Activated T-cell treated with anti-CD3 and anti-CD28 coated beads, Interleukin-2, amount 50 U/mL, for 72 hours (primary cell): ENCODE results near the gene MRPS10. TPM values are rescaled to one million over a fixed set of nuclear protein-coding genes. Genes with fewer than 3 reads are reported as not detected.

Experiments
- ATAC-seq, 2 donors: fragments of 150-1000 bp; cut with Tn5 transposase; replicated peaks in 1 of 2; 2 replicates each; pipeline ENCODE4 v1.10.0; 2021; ENCODE audit warnings: moderate library complexity in 2 of 2, mild to moderate bottlenecking in 1 of 2
- DNase-seq, 2 donors: peaks; one replicate each; pipeline ENCODE4 v3.0.0; 2021 to 2022; ENCODE audit warnings: mixed read lengths in 1 of 2
- H3K27ac Mint-ChIP-seq: one replicate; pipeline ENCODE4 v1.8.0; 2022; ENCODE audit warnings: mild to moderate bottlenecking, moderate library complexity, mixed read lengths
- H3K27me3 Mint-ChIP-seq: one replicate; pipeline ENCODE4 v1.8.0; 2022; ENCODE audit warnings: low read depth, mixed read lengths
- H3K36me3 Mint-ChIP-seq, 2 donors: one replicate each; pipeline ENCODE4 v1.8.0; 2022; ENCODE audit warnings: mixed read lengths in 2 of 2, mild to moderate bottlenecking in 1 of 2; ENCODE audit not compliant: insufficient read depth in 2 of 2
- H3K4me1 Mint-ChIP-seq: one replicate; pipeline ENCODE4 v1.8.0; 2022; ENCODE audit warnings: low read depth, mixed read lengths
- H3K4me3 Mint-ChIP-seq, 2 donors: one replicate each; pipeline ENCODE4 v1.8.0; 2022; ENCODE audit warnings: mild to moderate bottlenecking in 2 of 2, mixed read lengths in 2 of 2, moderate library complexity in 2 of 2
- H3K9me3 Mint-ChIP-seq, 2 donors: one replicate each; pipeline ENCODE4 v1.8.0; 2022; ENCODE audit warnings: mixed read lengths in 2 of 2
- total RNA-seq, 2 donors: library from RNA; stranded (reverse); gene quantifications; one replicate each; pipeline ENCODE4 v1.2.3, GENCODE V29; 2022

The MRPS10 gene
- total RNA-seq, 2 donors from 2014 or later: 39.0 to 39.8 TPM

GRCh38 chr6:42158011-42158410 is 59.6 kb downstream of the MRPS10 start:
- Mint-ChIP-seq H3K9me3 (no peaks in the 10 kb centered on the region), H3K27ac (no peak overlapping the region), H3K27me3 (peaks cover 16% of the 10 kb centered on the region), H3K4me1 (no peaks in the 10 kb centered on the region), H3K36me3 (no peaks in the 10 kb centered on the region), H3K4me3 (no peak overlapping the region)
- ATAC-seq (no peak), DNase-seq (no peak)

Other genes starting within 250 kb of the MRPS10 start
- 10 to 100 TPM; 62.6 to 70.4 TPM for gene TAF8, start 167.3 kb downstream of the MRPS10 start, total RNA-seq
- under 1 TPM; 0.26 to 0.65 TPM for gene C6orf132, start 75.2 kb downstream of the MRPS10 start, total RNA-seq
- gene GUCA1A, start 44.5 kb downstream of the MRPS10 start, total RNA-seq: under 1 TPM; 0.14 to 0.21 TPM
- 1 to 10 TPM; 4.8 to 6.5 TPM for gene GUCA1B, start 22.9 kb downstream of the MRPS10 start, total RNA-seq
- 10 to 100 TPM; 37.2 to 43.0 TPM for gene TRERF1, start 234.1 kb upstream of the MRPS10 start, total RNA-seq